T-helper 2 cell (primary cell): ENCODE results near the gene ETNPPL.

ENCODE experiments used
- DNase-seq, 5 experiments: peaks; one replicate each; pipeline versions ENCODE4 v3.0.0 to v3.0.0-alpha.2; 2012 to 2022

ETNPPL gene

GRCh38 chr4:108695062-108695461 is 67.8 kb downstream of the ETNPPL start:
- no peak for DNase-seq

- DNase-seq, result no peak
Measured at GRCh38 chr4:108694423-108694822, 68.4 kb downstream of the ETNPPL start.

- no peak for DNase-seq
Measured at GRCh38 chr4:108693819-108694218, 69.0 kb downstream of the ETNPPL start.

- DNase-seq, result no peak
Measured at GRCh38 chr4:108693211-108693610, 69.6 kb downstream of the ETNPPL start.
